ENCODE results near the gene NDRG2.

NDRG2 gene

GRCh38 chr14:21020977-21021545 lies 3.8 kb downstream of the NDRG2 start:
- H3K27ac ChIP-seq, result no peak overlapping the region
- TF ChIP-seq CTCF (conservative IDR thresholded peaks at IDR 0.05), result no peak

- H3K27ac ChIP-seq, result no peak overlapping the region
- no peak for TF ChIP-seq CTCF (conservative IDR thresholded peaks at IDR 0.05)
These were observed 5.5 kb downstream of the NDRG2 start for GRCh38 chr14:21019366-21019765.

- H3K27ac ChIP-seq, result no peak overlapping the region
- no peak for TF ChIP-seq CTCF (conservative IDR thresholded peaks at IDR 0.05)
These were observed 6.1 kb downstream of the NDRG2 start for GRCh38 chr14:21018781-21019180.

- TF ChIP-seq CTCF (conservative IDR thresholded peaks at IDR 0.05), result no peak
- H3K27ac ChIP-seq, result no peak overlapping the region
These were observed 6.6 kb downstream of the NDRG2 start for GRCh38 chr14:21018286-21018685.

GRCh38 chr14:21017528-21018245 lies 7.2 kb downstream of the NDRG2 start:
- H3K27ac ChIP-seq, result no peak overlapping the region
- TF ChIP-seq CTCF (conservative IDR thresholded peaks at IDR 0.05), result no peak

- no peak for TF ChIP-seq CTCF (conservative IDR thresholded peaks at IDR 0.05)
- H3K27ac ChIP-seq, result no peak overlapping the region
These were observed 8.3 kb downstream of the NDRG2 start for GRCh38 chr14:21016413-21017190.

GRCh38 chr14:21015312-21015711 lies 9.5 kb downstream of the NDRG2 start:
- H3K27ac ChIP-seq, result no peak overlapping the region

More at GRCh38 chr14:21015312-21015711, 9.5 kb downstream of the NDRG2 start:
- no peak for TF ChIP-seq CTCF (conservative IDR thresholded peaks at IDR 0.05)

All from VCaP (cell line).